ENCODE results near the gene DNAL4.

DNAL4 gene

GRCh38 chr22:38775656-38776055, 18.3 kb downstream of the DNAL4 start:
- no peak overlapping the region for H3K9ac ChIP-seq
- no peak for TF ChIP-seq CTCF (conservative IDR thresholded peaks at IDR 0.05; ENCODE audit: low read depth, low read length)
- no peaks in the 10 kb centered on the region for H3K79me2 ChIP-seq (ENCODE audit: insufficient read depth, low read depth)
- no peak overlapping the region for H2AFZ ChIP-seq (ENCODE audit: low read depth)
- H3K4me3 ChIP-seq (IDR thresholded peaks at IDR 0.05; ENCODE audit: insufficient read depth, low read depth, low read length): no peak overlapping the region
- no peak overlapping the region for H3K27ac ChIP-seq
- no peaks in the 10 kb centered on the region for H3K36me3 ChIP-seq (ENCODE audit: insufficient read depth)
- no peaks in the 10 kb centered on the region for H4K20me1 ChIP-seq (ENCODE audit: insufficient read depth)
- no peaks in the 10 kb centered on the region for H3K27me3 ChIP-seq (ENCODE audit: insufficient read depth, low read depth)
- peaks cover 3% of the 10 kb centered on the region for H3K4me1 ChIP-seq (ENCODE audit: low read depth, poor library complexity, severe bottlenecking)
- H3K4me2 ChIP-seq: no peak overlapping the region

- H3K4me1 ChIP-seq (ENCODE audit: low read depth, poor library complexity, severe bottlenecking): peaks cover 3% of the 10 kb centered on the region
- no peak overlapping the region for H3K27ac ChIP-seq
- no peak overlapping the region for H2AFZ ChIP-seq (ENCODE audit: low read depth)
- no peaks in the 10 kb centered on the region for H3K27me3 ChIP-seq (ENCODE audit: insufficient read depth, low read depth)
- H3K79me2 ChIP-seq (ENCODE audit: insufficient read depth, low read depth): no peaks in the 10 kb centered on the region
- H4K20me1 ChIP-seq (ENCODE audit: insufficient read depth): no peaks in the 10 kb centered on the region
- no peak overlapping the region for H3K4me2 ChIP-seq
- no peak overlapping the region for H3K4me3 ChIP-seq (IDR thresholded peaks at IDR 0.05; ENCODE audit: insufficient read depth, low read depth, low read length)
- TF ChIP-seq CTCF (conservative IDR thresholded peaks at IDR 0.05; ENCODE audit: low read depth, low read length): no peak
- H3K36me3 ChIP-seq (ENCODE audit: insufficient read depth): no peaks in the 10 kb centered on the region
- H3K9ac ChIP-seq: no peak overlapping the region
Measured at GRCh38 chr22:38774496-38775166, 19.3 kb downstream of the DNAL4 start.

GRCh38 chr22:38773363-38773946, 20.5 kb downstream of the DNAL4 start:
- Histone ChIP-seq H3K4me2 (no peak overlapping the region), H3K79me2 (ENCODE audit: insufficient read depth, low read depth) (no peaks in the 10 kb centered on the region), H3K27ac (no peak overlapping the region), H3K4me1 (ENCODE audit: low read depth, poor library complexity, severe bottlenecking) (peaks cover 3% of the 10 kb centered on the region), H3K4me3 (IDR thresholded peaks at IDR 0.05; ENCODE audit: insufficient read depth, low read depth, low read length) (no peak overlapping the region), H4K20me1 (ENCODE audit: insufficient read depth) (no peaks in the 10 kb centered on the region), H2AFZ (ENCODE audit: low read depth) (no peak overlapping the region), H3K9ac (no peak overlapping the region), H3K36me3 (ENCODE audit: insufficient read depth) (no peaks in the 10 kb centered on the region), H3K27me3 (ENCODE audit: insufficient read depth, low read depth) (no peaks in the 10 kb centered on the region)
- TF ChIP-seq CTCF (conservative IDR thresholded peaks at IDR 0.05; ENCODE audit: low read depth, low read length): no peak

- H3K4me1 ChIP-seq (ENCODE audit: low read depth, poor library complexity, severe bottlenecking): peaks cover 3% of the 10 kb centered on the region
- no peaks in the 10 kb centered on the region for H3K79me2 ChIP-seq (ENCODE audit: insufficient read depth, low read depth)
- H3K27me3 ChIP-seq (ENCODE audit: insufficient read depth, low read depth): no peaks in the 10 kb centered on the region; the same call in 1 of the 2 replicates
- H2AFZ ChIP-seq (ENCODE audit: low read depth): no peak overlapping the region
- no peaks in the 10 kb centered on the region for H4K20me1 ChIP-seq (ENCODE audit: insufficient read depth)
- H3K36me3 ChIP-seq (ENCODE audit: insufficient read depth): no peaks in the 10 kb centered on the region
- TF ChIP-seq CTCF (conservative IDR thresholded peaks at IDR 0.05; ENCODE audit: low read depth, low read length): no peak
- H3K4me3 ChIP-seq (IDR thresholded peaks at IDR 0.05; ENCODE audit: insufficient read depth, low read depth, low read length): no peak overlapping the region
- H3K4me2 ChIP-seq: no peak overlapping the region
- no peak overlapping the region for H3K9ac ChIP-seq
- H3K27ac ChIP-seq: no peak overlapping the region
Measured at GRCh38 chr22:38772623-38772873, 21.4 kb downstream of the DNAL4 start.
